B cell (primary cell): Measurements from ENCODE around the gene METTL17. TPM values are rescaled to one million over a fixed set of nuclear protein-coding genes. Genes with fewer than 3 reads are reported as not detected.

Source experiments
- polyA plus RNA-seq: library from polyadenylated mRNA; depleted of rRNA; stranded (reverse); fragments of >200 nt; gene quantifications from 2 replicates; pipeline ENCODE4 v1.2.3, GENCODE V29; 2012
- small RNA-seq: library from RNA; depleted of rRNA; stranded (forward); fragments of <200 nt; gene quantifications from one replicate; pipeline ENCODE3, GENCODE V24; 2012; ENCODE audit warnings: low replicate concordance, low read depth; ENCODE audit not compliant: insufficient read length
- total RNA-seq, 2 donors: library from RNA; stranded (reverse); fragments of 120-200 nt in 1 of 2; gene quantifications; 1 replicate in 1 of 2; 2 replicates in 1 of 2; pipeline versions ENCODE4 v1.2.3 to v1.2.4, GENCODE V29; 2013 to 2022

The METTL17 gene
- total and polyA plus RNA-seq, 2 donors (not counting 1 experiment from before 2014, with no cell fraction given) = 116 to 201 TPM

Small RNA genes lying within 50 kb of the gene (small RNA-seq; reads per million reads assigned to genes)
- not detected for gene RN7SL189P

Other genes with a start within 250 kb of the METTL17 start
- not detected in 2 replicates for gene EDDM3A, start 244.1 kb upstream of the METTL17 start, total RNA-seq
- 0.26 TPM in 1 of 2 replicates, not detected in the other for gene EDDM3A, start 244.1 kb upstream of the METTL17 start, polyA plus RNA-seq
- not detected in 2 replicates for gene EDDM3B, start 221.6 kb upstream of the METTL17 start, total RNA-seq
- not detected in 2 replicates for gene EDDM3B, start 221.6 kb upstream of the METTL17 start, polyA plus RNA-seq
- 53.2 and 60.2 TPM in 2 replicates for gene RNASE6, start 208.7 kb upstream of the METTL17 start, total RNA-seq
- 37.2 and 56.6 TPM in 2 replicates for gene RNASE6, start 208.7 kb upstream of the METTL17 start, polyA plus RNA-seq
- gene RNASE1, start 187.1 kb upstream of the METTL17 start, total RNA-seq = 0.81 TPM in 1 of 2 replicates, not detected in the other
- 0.25 and 1.5 TPM in 2 replicates for gene RNASE1, start 187.1 kb upstream of the METTL17 start, polyA plus RNA-seq
- gene RNASE3, start 98.6 kb upstream of the METTL17 start, total RNA-seq = not detected in 2 replicates
- gene RNASE3, start 98.6 kb upstream of the METTL17 start, polyA plus RNA-seq = not detected in 2 replicates
- gene RNASE2, start 34.5 kb upstream of the METTL17 start, total RNA-seq = not detected in 2 replicates
- gene RNASE2, start 34.5 kb upstream of the METTL17 start, polyA plus RNA-seq = 0.54 TPM in 1 of 2 replicates, not detected in the other
- 0.25 and 0.51 TPM in 2 replicates for gene SLC39A2, start 9.3 kb downstream of the METTL17 start, total RNA-seq
- 0.07 and 0.20 TPM in 2 replicates for gene SLC39A2, start 9.3 kb downstream of the METTL17 start, polyA plus RNA-seq
- gene NDRG2, start 35.1 kb downstream of the METTL17 start, total RNA-seq = 9.5 and 10.2 TPM in 2 replicates
- 9.8 and 11.8 TPM in 2 replicates for gene NDRG2, start 35.1 kb downstream of the METTL17 start, polyA plus RNA-seq
- not detected in 2 replicates for gene TPPP2, start 40.2 kb downstream of the METTL17 start, total RNA-seq
- not detected in 2 replicates for gene TPPP2, start 40.2 kb downstream of the METTL17 start, polyA plus RNA-seq
- not detected in 2 replicates for gene RNASE13, start 44.8 kb downstream of the METTL17 start, total RNA-seq
- gene RNASE13, start 44.8 kb downstream of the METTL17 start, polyA plus RNA-seq = not detected in 2 replicates
- not detected in 2 replicates for gene RNASE7, start 52.4 kb downstream of the METTL17 start, total RNA-seq
- not detected in 2 replicates for gene RNASE7, start 52.4 kb downstream of the METTL17 start, polyA plus RNA-seq
- not detected in 2 replicates for gene RNASE8, start 67.8 kb downstream of the METTL17 start, total RNA-seq
- not detected in 2 replicates for gene RNASE8, start 67.8 kb downstream of the METTL17 start, polyA plus RNA-seq
- gene ARHGEF40, start 80.3 kb downstream of the METTL17 start, total RNA-seq = 1.7 and 2.3 TPM in 2 replicates
- gene ARHGEF40, start 80.3 kb downstream of the METTL17 start, polyA plus RNA-seq = 0.53 and 1.0 TPM in 2 replicates
- gene ZNF219, start 108.7 kb downstream of the METTL17 start, total RNA-seq = 3.5 and 6.4 TPM in 2 replicates
- gene ZNF219, start 108.7 kb downstream of the METTL17 start, polyA plus RNA-seq = 3.3 and 6.3 TPM in 2 replicates
- not detected in 2 replicates for gene TMEM253, start 111.1 kb downstream of the METTL17 start, total RNA-seq
- gene TMEM253, start 111.1 kb downstream of the METTL17 start, polyA plus RNA-seq = not detected in 2 replicates
- gene OR5AU1, start 166.1 kb downstream of the METTL17 start, total RNA-seq = not detected in 2 replicates
- gene OR5AU1, start 166.1 kb downstream of the METTL17 start, polyA plus RNA-seq = not detected in 2 replicates